ENCODE data around the gene MRFAP1. TPM values are rescaled to one million over a fixed set of nuclear protein-coding genes. Genes with fewer than 3 reads are reported as not detected.
"Not testable (repeated sequence)": the region's sequence is repeated elsewhere in the genome, so short reads cannot be mapped to it uniquely, and the experiment has no call there.

Gene MRFAP1
- total RNA-seq, 1 donor from 2014 or later: 184 TPM

- no peak for DNase-seq (ENCODE audit: low read depth, low spot score)
These were observed 23.3 kb downstream of the MRFAP1 start for GRCh38 chr4:6663596-6664393.

- DNase-seq (ENCODE audit: low read depth, low spot score): no peak
These were observed 24.8 kb downstream of the MRFAP1 start for GRCh38 chr4:6665320-6665654.

GRCh38 chr4:6668391-6668790 is 27.9 kb downstream of the MRFAP1 start:
- no peak for DNase-seq (ENCODE audit: low read depth, low spot score)

- no peak for DNase-seq (ENCODE audit: low read depth, low spot score)
These were observed 31.2 kb downstream of the MRFAP1 start for GRCh38 chr4:6671648-6672047.

GRCh38 chr4:6672131-6672530 is 31.6 kb downstream of the MRFAP1 start:
- no peak for DNase-seq (ENCODE audit: low read depth, low spot score)

- DNase-seq (ENCODE audit: low read depth, low spot score): not testable (repeated sequence)
These were observed 32.2 kb downstream of the MRFAP1 start for GRCh38 chr4:6672541-6673190.

- not testable (repeated sequence) for DNase-seq (ENCODE audit: low read depth, low spot score)
These were observed 32.7 kb downstream of the MRFAP1 start for GRCh38 chr4:6673191-6673659.

GRCh38 chr4:6673660-6674499 is 33.4 kb downstream of the MRFAP1 start:
- DNase-seq (ENCODE audit: low read depth, low spot score): peak; percentile 88

GRCh38 chr4:6674500-6675149 is 34.1 kb downstream of the MRFAP1 start:
- DNase-seq (ENCODE audit: low read depth, low spot score): no peak

- no peak for DNase-seq (ENCODE audit: low read depth, low spot score)
These were observed 36.5 kb downstream of the MRFAP1 start for GRCh38 chr4:6676722-6677558.

- no peak for DNase-seq (ENCODE audit: low read depth, low spot score)
These were observed 40.0 kb downstream of the MRFAP1 start for GRCh38 chr4:6680372-6681034.

- no peak for DNase-seq (ENCODE audit: low read depth, low spot score)
These were observed 40.7 kb downstream of the MRFAP1 start for GRCh38 chr4:6681191-6681590.

- no peak for DNase-seq (ENCODE audit: low read depth, low spot score)
These were observed 42.5 kb downstream of the MRFAP1 start for GRCh38 chr4:6682862-6683590.

- no peak for DNase-seq (ENCODE audit: low read depth, low spot score)
These were observed 44.2 kb downstream of the MRFAP1 start for GRCh38 chr4:6684656-6685055.

GRCh38 chr4:6686104-6686787 is 45.8 kb downstream of the MRFAP1 start:
- DNase-seq (ENCODE audit: low read depth, low spot score): no peak

- no peak for DNase-seq (ENCODE audit: low read depth, low spot score)
These were observed 47.7 kb downstream of the MRFAP1 start for GRCh38 chr4:6687947-6688878.

- DNase-seq (ENCODE audit: low read depth, low spot score): no peak
These were observed 48.5 kb downstream of the MRFAP1 start for GRCh38 chr4:6688879-6689505.
